PFSK-1 (cell line): ENCODE data around the gene RPL38.

Source experiments
- FOXP2 ChIP-seq: optimal IDR thresholded peaks from 2 replicates; pipeline ENCODE3; 2011; ENCODE audit warnings: borderline replicate concordance, control low read depth, inconsistent platforms; ENCODE audit not compliant: insufficient read depth; ENCODE audit errors: extremely low read length, extremely low read depth
- POLR2AphosphoS5 ChIP-seq: IDR thresholded peaks from 2 replicates; pipeline ENCODE4 v1.6.1; 2012; ENCODE audit warnings: low read depth, mild to moderate bottlenecking, control low read depth, low read length, moderate library complexity
- REST ChIP-seq, 2 experiments: IDR thresholded peaks; 2 replicates each; pipeline versions ENCODE4 v1.6.1 to v1.8.0; 2011 to 2012; ENCODE audit warnings: low read depth in 2 of 2, low read length in 2 of 2, control low read depth in 1 of 2, inconsistent platforms in 1 of 2, mild to moderate bottlenecking in 1 of 2, moderate library complexity in 1 of 2; ENCODE audit not compliant: insufficient read depth in 1 of 2
- SIN3A ChIP-seq: IDR thresholded peaks from 2 replicates; pipeline ENCODE4 v1.6.1; 2012; ENCODE audit warnings: mild to moderate bottlenecking, low read length, moderate library complexity, borderline replicate concordance; ENCODE audit not compliant: insufficient read depth
- TAF1 ChIP-seq: IDR thresholded peaks from 2 replicates; pipeline ENCODE4 v1.6.1; 2012; ENCODE audit warnings: low read length, control low read depth, borderline replicate concordance; ENCODE audit not compliant: insufficient read depth

Gene RPL38

DNA sequence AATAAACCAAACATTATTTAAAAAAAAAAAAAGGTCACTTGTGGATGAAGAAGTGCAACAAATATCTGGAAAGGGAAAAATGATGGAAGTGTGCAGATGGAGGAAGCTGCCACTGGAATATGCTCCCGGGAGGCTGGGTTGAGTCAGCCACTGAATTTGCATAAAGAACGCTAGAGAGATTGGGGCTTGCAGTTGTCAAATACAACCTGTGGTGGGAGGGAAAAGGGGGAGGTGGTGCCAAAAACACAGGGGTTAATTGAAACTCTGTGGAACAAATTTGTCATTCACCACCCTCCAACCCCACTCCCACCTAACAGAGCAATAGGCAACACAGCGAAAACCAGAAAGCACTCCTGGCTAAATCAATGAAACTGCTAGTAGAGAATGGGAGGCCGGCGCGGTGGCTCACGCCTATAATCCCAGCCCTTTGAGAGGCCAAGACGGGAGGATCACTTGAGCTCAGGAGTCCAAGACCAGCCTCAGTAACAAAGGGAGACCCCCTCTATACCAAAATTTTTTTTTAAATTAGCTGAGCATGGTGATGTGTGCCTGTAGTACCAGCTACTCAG, 37.6 kb upstream of the RPL38 start:
- TF ChIP-seq SIN3A = no peak
- TF ChIP-seq FOXP2 = no peak
- TF ChIP-seq TAF1 = no peak
- TF ChIP-seq REST (IDR thresholded peaks at IDR 0.05; ENCODE audit: insufficient read depth in 1 of 2, low read depth in 2 of 2, low read length in 2 of 2) = no peak
- TF ChIP-seq POLR2AphosphoS5 = no peak

DNA sequence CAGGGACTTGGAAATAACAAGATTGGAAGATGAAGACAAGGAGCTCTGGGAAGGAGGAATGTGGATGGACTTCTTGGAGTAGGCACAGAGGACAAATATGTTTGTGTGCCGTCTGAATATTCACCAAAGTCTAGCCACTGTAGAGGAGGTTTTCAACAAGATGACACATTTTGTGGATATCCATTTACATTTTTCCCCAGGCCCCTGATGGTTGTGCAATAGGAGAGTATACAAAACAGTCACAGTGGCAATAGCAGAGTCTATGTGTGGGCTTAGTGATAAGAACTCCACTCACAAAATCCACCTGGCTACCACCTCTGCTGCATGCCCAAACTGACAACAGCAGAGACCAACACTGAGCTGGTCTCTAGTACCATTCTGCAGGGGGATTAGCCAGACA, 32.6 kb upstream of the RPL38 start:
- TF ChIP-seq FOXP2 (no peak), REST (IDR thresholded peaks at IDR 0.05; ENCODE audit: insufficient read depth in 1 of 2, low read depth in 2 of 2, low read length in 2 of 2) (no peak), SIN3A (no peak), POLR2AphosphoS5 (no peak), TAF1 (no peak)

DNA sequence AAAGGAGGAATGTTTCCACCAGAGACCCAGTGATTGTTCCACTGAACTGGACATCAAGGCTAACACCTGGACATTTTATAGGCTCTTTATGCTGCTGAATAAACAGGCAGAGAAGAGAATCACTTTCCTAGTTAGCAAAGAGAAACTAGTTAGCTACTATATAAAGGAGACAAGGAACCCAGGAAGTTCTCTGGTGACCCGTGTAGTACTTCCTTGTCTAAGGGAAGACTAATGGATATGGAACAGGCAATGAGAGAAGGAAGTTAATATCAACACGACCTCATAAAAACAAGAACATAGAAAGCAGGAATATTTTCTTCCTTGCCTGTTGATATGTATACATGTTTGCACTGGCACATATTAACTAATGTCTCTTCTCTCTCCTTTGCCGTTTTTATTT, 30.8 kb upstream of the RPL38 start:
- TF ChIP-seq POLR2AphosphoS5 (no peak), FOXP2 (no peak), REST (IDR thresholded peaks at IDR 0.05; ENCODE audit: insufficient read depth in 1 of 2, low read depth in 2 of 2, low read length in 2 of 2) (no peak), SIN3A (no peak), TAF1 (no peak)

GRCh38 chr17:74176546-74177001, 26.9 kb upstream of the RPL38 start:
- TF ChIP-seq SIN3A = no peak
- TF ChIP-seq TAF1 = no peak
- no peak for TF ChIP-seq POLR2AphosphoS5
- TF ChIP-seq FOXP2 = no peak
- no peak for TF ChIP-seq REST (IDR thresholded peaks at IDR 0.05; ENCODE audit: insufficient read depth in 1 of 2, low read depth in 2 of 2, low read length in 2 of 2)

DNA sequence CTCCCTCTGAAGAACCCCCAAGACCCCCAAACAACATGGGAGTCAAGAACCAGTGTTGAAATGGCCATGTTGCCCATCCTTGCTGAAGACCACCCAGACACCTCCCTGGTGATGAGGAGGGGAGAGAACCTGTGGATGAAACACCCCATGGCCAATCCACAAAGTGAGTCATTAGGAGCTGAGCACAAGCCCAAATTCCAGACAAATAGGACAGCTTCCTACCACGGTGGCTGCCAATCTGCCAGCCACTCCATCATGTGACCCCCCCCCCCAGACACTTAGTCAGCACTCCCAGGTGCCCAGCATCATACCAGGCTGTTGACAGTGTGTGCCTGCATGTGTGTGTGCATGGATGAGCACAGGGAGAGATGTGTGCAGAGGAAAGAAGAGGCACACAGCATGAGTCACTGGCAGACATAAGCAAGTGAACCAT, 26.4 kb upstream of the RPL38 start:
- TF ChIP-seq POLR2AphosphoS5 (no peak), SIN3A (no peak), REST (IDR thresholded peaks at IDR 0.05; ENCODE audit: insufficient read depth in 1 of 2, low read depth in 2 of 2, low read length in 2 of 2) (no peak), FOXP2 (no peak), TAF1 (no peak)
